M059J (cell line): ENCODE measurements around the gene SRRM1. TPM values are rescaled to one million over a fixed set of nuclear protein-coding genes. Genes with fewer than 3 reads are reported as not detected.

Experiments used
- DNase-seq: peaks from one replicate; pipeline ENCODE4 v3.0.0-alpha.2; 2012; ENCODE audit warnings: low read depth
- total RNA-seq: library from RNA; depleted of rRNA; stranded (reverse); fragments of >200 nt; shearing (Covaris generic); gene quantifications from 2 replicates; pipeline ENCODE4 v1.2.3, GENCODE V29; 2014; rRNA removed

The SRRM1 gene
- total RNA-seq = 29.3 and 47.6 TPM in 2 replicates

DNA sequence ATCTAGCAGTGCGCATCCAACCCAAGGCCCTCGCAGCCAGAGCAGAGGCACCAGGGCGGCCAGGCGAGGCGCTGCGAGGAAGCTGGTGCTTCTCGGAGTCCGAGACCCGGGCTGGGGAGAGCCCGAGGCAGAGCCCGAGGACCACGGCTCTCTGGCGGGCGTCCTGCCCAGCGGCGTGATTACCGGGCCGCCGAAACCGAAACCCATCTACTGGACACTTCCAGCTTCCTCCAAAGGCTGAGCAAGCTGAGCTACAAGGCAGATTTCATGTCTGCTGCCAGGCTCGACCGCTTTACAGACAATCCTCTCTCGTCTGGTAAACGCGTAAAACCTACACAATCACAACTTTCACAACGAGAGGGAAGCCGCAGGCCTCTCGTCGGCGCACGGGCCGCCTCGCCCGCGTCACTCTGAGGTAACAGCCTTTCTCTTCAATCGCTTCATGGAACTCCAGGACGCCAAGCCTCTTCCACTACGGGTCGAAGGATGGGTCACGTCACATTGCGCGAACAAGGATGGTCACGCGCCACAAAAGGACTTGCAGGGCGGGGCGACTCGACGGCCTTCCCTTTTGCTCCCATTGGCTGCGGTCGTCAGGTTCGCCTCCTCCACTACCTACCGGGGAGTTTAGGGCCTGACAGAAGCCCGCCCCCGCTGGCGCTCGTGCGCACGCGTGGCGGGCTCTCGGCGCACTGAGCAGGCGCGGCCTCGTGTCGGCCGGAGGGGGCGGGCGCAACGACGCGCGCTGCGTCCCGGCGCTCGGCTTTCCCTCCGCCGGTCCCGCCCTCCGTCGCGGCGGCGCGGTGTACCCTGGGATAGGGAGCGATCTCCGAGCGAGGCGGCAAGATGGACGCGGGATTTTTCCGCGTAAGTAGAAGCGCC, at the start of gene SRRM1:
SRRM1 (plus strand) TSS at position 822 of the 882 bp plus-strand sequence; CDS start at position 847, 25 bp downstream.
- peak; percentile 100 for DNase-seq

GRCh38 chr1:24594328-24594598, 48.8 kb upstream of the SRRM1 start:
- DNase-seq = peak; percentile 33

DNA sequence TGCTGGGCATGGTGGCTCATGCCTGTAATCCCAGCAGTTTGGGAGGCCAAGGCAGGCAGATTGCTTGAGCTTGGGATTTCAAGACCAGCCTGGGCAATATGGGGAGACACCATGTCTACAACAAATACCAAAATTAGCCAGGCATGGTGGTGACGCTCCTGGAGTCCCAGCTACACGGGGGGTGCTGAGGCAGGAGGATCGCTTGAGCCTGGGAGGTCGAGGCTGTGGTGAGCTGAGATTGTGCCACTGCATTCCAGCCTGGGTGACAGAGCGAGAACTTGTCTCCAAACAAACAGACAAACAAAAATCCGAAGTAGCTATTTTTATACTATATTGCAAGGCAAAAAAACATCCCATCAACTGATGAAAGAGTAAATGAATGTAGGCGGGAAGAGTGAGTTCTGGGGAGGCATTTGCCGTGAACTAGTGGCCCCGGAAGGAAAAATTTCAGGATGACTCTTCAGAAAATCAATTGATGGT, 46.7 kb upstream of the SRRM1 start:
- peak; percentile 14 for DNase-seq

- DNase-seq = no peak
Measured at GRCh38 chr1:24599265-24599664, 43.8 kb upstream of the SRRM1 start.

- DNase-seq = no peak
Measured at GRCh38 chr1:24600551-24600950, 42.6 kb upstream of the SRRM1 start.

- DNase-seq = no peak
Measured at GRCh38 chr1:24605534-24606295, 37.4 kb upstream of the SRRM1 start.

- DNase-seq = no peak
Measured at GRCh38 chr1:24606296-24606605, 36.9 kb upstream of the SRRM1 start.

DNA sequence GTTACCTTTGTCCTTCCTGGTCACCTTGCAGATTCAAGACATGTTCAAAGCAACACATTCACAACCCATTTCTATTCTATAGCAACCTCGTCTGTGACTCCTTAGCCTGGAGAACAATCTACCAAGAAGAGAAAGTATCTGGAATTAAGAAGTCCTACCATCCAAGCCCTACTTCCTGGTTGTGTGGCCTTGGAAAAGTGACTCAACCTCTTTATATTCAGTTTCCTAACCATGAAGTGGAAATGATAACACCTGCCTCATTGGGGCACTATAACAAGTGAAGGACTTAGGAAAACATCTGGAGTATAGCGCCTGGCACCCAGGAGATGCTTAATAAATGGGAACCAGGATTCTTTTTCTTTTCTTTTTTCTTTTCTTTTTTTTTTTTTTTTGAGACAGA, 36.5 kb upstream of the SRRM1 start:
- DNase-seq = peak; percentile 30

GRCh38 chr1:24609949-24610517, 33.1 kb upstream of the SRRM1 start:
- DNase-seq = no peak

DNA sequence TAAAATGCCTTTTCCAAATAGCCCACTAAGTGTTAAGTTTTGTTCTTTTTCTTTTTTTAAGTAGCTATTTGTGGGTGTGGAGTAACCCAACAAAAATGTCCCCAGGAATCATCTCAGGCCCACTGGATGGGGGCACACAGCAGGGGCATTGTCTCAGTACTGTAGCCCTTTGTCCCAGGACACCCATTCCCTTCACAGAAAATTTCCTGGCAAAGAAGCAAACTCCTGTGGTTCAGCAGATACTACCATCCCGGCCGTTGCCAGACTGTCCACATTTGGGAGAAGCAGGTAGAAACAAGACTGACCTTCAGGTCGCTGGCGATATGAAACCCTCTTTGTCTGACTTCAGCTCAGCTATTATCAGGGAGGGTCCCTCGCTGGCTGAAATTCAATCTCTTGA, 23.7 kb upstream of the SRRM1 start:
- DNase-seq = no peak

- DNase-seq = no peak
Measured at GRCh38 chr1:24620678-24621077, 22.4 kb upstream of the SRRM1 start.

DNA sequence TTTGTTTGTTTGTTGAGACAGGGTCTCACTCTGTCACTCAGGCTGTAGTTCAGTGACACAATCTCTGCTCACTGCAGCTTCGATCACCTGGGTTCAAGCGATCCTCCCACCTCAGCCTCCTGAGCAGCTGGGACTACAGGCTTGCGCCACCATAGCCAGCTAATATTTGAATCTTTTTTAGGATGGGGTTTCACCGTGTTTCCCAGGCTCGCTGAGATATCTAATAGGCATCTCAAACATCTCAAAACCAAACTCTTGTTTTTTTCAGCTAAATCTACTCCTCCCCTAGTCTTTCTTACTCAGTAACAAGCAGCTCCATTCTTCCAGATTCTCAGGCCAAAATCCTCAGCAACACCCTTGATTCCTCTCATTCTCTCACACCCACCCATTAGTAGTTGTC, 22.0 kb upstream of the SRRM1 start:
- no peak for DNase-seq

DNA sequence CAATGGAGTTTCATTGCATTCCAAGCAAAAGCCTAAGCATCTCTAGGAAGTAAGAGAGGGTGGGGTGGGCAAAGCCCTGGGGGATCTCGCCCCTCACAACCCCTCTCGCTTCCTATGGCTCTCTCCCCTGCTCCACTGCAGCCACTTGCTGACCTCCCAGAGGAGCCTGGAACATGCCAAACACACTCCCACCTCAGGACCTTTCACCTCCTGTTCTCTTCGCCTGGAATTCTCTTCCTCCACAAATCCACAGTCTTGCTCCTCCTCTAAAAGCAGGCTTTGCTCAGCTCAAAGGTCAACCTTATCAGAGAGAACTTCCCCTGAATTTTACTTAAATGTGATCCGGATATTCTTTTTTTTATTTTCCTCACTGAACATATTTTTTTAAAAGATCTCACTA, 20.9 kb upstream of the SRRM1 start:
- no peak for DNase-seq

- DNase-seq = no peak
Measured at GRCh38 chr1:24632832-24633175, 10.3 kb upstream of the SRRM1 start.

- DNase-seq = peak; percentile 74
Measured at GRCh38 chr1:24635195-24635843, 7.8 kb upstream of the SRRM1 start.

DNA sequence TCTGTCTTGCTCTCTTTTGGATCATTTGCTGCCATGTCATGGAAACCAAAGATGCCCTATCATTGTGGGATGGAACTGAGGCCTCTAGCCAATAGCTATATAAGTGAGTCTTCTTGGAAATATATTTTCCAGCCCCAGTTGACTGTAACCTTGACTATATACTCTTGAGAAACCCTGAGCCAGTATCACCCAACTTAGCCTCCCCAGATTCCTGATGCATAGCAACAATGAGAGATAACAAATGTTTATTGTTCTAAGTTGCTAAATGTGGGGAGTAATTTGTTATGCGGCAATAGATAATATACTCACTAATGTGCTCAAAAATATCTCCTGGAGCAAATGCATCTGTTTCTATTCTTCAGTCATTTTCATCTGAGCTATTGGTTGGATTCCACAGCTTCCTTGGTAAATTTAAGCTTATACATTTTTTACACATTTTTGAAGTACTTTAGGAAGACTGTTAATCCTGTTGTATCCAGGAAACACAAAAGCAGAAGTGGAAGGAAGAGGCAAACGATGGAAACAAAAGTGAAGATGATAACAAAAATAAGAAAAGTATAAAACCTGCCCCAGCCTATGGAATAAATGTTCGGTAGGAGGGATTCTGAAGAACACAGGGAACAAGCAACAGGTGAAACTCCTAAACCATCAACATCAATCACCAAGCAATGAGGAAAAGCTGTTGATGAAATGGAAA, 6.3 kb upstream of the SRRM1 start:
- no peak for DNase-seq

DNA sequence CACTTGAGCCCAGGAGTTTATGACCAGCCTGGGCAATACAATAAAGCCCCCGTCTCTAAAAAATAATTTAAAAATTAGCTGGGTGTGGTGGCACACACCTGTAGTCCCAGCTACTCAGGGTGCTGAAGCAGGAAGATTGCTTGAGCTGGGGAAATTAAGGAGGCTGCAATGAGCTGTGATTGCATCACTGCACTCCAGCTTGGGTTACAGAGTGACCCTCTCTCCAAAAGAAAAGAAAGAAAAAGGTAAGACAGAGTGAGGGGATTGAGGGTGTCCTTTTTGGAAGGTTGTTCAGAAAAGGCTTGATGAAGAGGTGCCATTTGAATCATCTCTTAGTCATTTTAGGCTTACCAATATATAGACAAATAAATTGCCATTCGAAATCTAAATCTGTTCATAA, 4.0 kb upstream of the SRRM1 start:
- DNase-seq = no peak

DNA sequence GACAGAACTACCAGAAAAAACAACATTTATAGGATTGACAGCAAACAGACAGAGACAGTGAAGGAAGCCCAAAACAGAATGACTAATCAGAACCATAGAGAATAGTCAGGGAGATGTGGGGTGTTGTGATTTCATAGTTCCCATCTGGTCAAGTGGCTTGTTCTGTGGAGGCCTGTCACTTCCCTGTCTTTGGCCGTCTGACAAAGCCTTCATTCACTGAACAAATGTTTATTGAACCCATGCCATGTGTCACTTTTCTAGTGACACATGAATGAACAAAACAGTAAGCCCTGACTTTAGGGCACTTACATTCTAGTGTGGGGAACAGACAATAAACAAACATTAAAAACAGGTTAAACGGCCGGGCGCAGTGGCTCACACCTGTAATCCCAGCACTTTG, 3.2 kb upstream of the SRRM1 start:
- peak; percentile 44 for DNase-seq

DNA sequence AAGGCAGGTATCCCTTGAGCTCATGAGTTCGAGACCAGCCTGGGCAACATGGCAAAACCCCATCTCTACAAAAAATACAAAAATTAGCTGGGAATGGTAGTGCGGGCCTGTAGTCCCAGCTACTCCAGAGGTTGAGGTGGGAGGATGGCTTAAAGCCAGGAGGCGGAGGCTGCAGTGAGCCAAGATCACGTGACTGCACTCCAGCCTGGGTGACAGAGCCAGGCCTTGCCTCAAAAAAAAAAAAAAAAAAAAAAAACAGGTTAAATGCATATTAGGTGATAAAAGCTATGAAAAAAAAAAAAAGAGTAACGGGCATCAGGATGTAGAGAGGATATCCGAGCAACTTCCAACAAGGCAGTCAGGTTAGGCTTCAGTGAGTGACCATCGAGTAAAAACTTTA, 2.8 kb upstream of the SRRM1 start:
- DNase-seq = no peak

GRCh38 chr1:24641646-24642151, 1.4 kb upstream of the SRRM1 start:
- no peak for DNase-seq

DNA sequence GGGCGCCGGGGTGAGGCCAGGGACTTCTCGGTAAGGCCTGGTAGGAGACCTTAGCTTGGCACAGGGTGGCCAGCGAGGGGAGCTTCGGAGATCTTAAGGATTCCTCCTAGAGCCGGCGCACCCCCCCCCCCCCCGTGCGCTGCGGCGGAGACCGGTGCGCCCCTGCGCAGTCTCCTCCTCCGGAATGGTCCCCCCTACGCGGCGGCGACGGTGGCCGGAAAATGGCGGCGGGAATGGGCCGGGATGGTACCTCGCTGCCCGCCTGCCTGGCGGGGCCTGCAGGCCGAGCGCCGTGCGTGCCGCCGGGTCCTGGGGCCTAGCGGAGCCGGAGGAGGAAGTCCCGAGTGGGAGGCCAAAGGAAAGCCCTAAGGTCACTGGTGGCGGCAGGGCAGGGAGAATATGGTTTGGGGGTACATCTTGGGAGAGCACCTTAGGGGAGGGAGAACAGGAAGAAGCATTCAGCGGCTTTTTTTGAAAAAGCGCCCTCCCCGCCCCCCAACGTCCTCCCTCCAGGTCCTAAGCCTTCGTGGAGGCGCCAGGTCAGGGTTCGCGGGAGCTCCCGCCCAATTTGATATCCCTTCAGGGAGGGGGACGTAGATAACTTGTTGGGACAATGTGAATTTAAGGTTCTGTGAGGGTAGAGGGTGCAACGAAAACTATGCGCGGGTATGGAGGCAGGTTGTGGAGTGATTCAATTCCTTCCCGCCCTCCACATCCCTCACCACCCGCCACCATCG, 429 bp downstream of the SRRM1 start:
- no peak for DNase-seq
